Bone marrow (tissue), 2 donors: ENCODE measurements around the gene PXK.
A peak's percentile ranks its signal among the peaks of the same experiment; 100 is the strongest.
"Not testable (repeated sequence)": the region's sequence is repeated elsewhere in the genome, so short reads cannot be mapped to it uniquely, and the experiment has no call there.

ENCODE experiments used
- DNase-seq, 2 donors: peaks; one replicate each; lab custom pipeline; 2025; lab: John Stamatoyannopoulos, UW

PXK gene

DNA sequence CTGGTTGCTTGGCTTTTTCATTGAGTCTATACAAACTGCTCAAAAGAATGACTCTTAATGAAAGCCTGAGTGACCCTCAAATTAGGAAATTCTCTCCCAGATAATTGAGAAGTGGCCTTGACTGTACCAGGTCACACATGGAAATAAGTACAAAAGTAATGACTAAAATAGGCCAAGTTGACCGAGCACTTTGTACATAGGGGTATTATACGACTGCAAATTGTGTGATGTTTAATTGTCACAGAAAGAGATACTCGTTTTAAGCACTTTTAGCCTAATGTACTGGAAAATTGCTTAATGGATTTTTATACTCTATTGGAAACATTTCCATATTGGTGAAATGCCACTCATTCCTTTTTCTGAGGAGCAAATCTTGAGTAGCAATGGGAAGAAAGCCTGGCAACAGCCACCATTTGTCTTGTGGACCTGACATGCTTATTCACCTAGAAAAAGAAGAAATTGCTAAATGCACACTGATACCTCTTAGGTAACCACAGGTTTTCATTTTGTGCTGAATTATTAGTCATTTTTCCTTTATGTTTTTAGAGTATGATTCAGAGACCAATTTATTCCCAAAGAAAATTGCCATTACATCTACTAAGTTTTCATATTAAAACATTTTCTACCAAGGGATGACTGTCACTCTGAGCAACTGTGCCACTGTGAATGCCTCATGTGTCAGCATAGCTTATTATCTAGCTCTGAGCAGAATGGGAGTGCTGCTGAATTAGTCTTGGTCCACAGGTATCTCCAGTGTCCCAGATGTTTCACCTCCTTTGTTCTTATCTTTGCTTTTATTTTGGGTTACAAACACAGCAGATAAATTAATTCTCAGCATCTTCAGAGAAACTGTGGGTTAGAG, 8.9 kb upstream of the PXK start:
- DNase-seq: no peak

GRCh38 chr3:58324391-58325390, 8.0 kb upstream of the PXK start:
- no peak for DNase-seq

DNA sequence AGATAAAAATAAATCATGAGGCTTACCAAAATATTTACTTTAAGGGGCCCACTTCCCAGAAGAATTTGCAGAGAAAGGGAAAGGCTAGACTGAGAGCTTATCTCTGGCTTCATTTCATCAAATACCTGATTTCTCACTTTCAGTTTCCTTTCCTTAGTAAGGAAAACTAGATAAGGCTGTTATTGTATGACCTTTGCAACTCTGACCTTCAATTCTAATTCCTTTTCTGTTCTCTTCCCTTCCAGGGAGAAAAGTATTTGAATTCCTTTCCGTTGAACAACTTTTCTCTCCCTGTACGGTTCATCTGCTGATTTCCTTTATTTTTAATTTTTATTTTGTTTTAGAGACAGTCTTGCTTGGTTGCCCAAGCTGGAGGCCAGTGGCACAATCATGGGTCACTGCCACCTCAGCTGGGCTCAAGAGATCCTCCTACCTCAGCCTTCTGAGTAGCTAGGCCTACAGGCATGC, 7.1 kb upstream of the PXK start:
- no peak for DNase-seq

GRCh38 chr3:58326267-58326900, 6.3 kb upstream of the PXK start:
- no peak for DNase-seq

- DNase-seq: peak in 1 of 2 donors; percentile 7
Measured at GRCh38 chr3:58329150-58329921, 3.4 kb upstream of the PXK start.

DNA sequence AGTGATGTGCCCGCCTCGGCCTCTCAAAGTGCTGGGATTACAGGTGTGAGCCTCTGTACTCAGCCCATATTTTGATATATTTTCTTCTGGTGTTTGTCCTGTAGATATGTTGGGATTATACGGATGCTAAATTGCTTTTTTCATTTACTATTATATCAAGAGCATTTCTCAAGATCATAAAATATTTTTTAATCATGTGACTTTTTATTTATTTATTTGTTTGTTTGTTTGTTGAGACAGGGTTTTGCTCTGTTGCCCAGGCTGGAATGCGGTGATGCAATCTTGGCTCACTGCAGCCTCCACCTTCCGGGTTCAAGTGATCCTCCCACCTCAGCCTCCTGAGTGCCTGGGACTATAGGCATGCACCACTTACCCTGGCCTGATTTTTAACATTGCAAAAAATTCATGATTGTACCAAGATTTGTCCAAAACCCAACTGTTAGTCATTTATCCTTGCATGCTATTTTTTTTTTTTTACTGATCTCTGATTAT, 2.7 kb upstream of the PXK start:
- no peak for DNase-seq

DNA sequence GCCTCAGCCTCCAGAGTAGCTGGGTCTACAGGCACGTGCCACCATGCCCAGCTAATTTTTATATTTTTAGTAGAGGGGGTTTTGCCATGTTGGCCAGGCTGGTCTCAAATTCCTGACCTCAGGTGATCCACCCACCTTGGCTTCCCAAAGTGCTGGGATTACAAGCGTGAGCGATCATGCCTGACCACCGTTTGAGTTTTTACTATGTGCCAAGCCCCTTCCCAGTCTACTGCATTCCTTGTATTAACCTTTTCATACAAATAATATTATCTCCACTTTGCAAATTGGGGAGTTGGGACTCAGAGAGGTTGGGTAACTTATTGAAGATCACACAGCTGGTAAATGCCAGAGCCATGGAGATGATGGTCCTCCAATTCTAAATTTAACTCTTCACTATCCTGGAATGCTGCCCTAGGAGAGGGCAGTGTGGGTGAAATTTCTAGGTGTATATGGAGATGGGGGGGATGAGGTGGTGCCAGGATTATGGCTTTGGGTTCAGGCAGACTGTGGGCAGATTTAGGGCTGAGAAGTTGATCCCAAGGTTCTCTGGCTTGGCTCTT, 1.0 kb upstream of the PXK start:
- no peak for DNase-seq

DNA sequence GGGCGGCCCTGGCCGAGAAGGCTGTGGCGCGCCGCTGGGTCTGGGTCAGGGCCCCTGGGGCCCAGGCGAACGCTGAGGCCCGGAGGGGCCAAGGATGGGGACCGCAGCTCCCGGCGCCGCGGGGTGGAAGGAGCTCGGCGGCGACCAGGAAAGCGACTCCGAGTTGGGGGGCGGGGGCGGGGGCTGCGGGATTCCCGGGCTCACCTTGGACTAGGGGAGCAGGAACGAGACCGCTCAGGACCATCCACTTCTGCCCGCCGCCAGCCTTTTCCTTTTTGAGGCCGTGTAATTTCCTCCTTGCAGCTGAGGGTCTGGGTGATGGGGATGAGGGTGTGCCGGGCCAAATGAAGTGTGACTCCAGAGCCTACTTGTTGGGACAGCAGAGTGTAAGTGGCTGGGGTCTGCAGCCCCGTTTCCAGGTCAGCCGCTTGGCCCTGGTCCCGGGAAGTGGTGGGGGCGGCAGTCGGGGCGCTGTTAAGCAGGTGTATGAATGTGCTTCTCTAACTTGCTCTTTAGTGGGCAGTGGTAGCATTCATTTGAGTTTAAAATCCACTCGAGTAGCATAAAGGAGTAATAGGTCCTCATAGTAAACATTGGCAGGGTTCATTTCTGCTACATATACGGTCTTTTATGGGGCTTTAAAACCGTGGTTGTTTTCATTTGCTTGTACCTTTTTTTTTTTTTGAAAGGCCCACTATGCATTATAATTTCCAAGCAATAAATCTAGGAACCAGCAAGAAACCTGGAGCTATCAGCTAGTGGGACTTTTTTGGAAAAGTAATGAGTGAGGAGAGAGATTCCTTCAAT, 717 bp downstream of the PXK start:
- peak in 1 of 2 donors; percentile 12 for DNase-seq

DNA sequence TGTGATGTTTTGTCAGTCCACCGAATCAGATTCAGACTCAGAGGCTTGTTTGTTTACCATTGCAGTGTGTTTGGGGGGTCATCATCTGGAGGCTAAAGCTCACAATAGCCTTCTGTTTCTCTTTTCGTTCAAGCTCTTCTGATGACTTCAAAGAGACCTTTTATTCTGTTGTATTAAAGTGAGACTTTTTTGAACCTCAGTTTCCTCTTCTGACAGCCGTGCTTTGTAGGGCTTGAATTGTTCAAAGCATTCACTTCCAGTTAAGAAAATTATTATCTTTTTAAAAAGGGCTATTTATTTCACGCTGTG, 1.3 kb downstream of the PXK start:
- DNase-seq: no peak

GRCh38 chr3:58334506-58334884, 1.8 kb downstream of the PXK start:
- DNase-seq: no peak

DNA sequence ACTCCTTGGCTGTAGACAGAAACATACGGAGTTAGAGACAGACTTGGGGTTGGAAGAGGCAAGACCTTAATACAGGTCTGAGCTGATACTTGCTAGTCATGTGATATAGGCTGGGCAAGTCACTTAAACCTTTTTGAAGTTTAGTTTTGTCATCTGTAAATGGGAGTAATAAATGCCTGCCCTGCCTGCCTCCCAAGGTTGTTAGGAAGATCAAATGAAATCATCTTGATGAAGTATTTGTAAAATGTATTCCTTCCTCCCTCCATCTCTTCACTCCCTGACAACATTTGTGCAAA, 2.9 kb downstream of the PXK start:
- no peak for DNase-seq

GRCh38 chr3:58336135-58336882, 3.6 kb downstream of the PXK start:
- DNase-seq: no peak

GRCh38 chr3:58337190-58337589, 4.5 kb downstream of the PXK start:
- no peak for DNase-seq

- DNase-seq: not testable (repeated sequence)
Measured at GRCh38 chr3:58339146-58339545, 6.5 kb downstream of the PXK start.

GRCh38 chr3:58340594-58341244, 8.0 kb downstream of the PXK start:
- no peak for DNase-seq

DNA sequence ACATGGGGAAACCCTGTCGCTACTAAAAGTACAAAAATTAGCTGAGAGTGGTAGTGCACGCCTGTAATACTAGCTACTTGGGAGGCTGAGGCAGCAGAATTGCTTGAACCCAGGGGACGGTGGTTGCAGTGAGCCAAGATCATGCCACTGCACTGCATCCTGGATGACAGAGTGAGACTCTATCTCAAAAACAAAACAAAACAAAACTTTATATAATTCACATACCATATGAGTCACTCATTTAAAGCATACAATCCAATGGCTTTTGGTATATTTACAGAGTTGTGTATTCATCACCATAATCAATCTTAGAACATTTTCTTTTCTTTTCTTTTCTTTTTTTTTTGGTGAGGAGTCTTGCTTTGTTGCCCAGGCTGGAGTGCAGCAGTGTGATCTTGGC, 8.7 kb downstream of the PXK start:
- DNase-seq: no peak

DNA sequence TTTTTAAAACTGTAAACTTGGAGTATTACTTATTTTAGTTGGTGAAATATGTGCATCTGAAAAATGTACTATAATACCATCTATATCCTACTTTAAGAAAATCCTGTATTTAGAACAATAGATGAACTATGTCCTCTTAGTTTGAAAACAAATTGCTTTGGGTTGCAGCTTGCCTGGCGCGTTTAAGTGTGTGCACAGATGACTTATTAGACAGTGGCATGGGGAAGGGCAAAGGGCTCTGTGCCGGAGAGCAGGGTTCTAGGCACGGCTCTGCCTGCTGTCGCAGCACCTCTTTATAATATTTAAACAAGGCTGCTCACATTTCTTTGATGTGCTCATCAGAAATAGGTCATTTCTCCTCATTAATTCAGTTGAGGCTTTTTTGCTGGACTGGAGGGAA, 10.0 kb downstream of the PXK start:
- DNase-seq: no peak

GRCh38 chr3:58345457-58345856, 12.8 kb downstream of the PXK start:
- no peak for DNase-seq

DNA sequence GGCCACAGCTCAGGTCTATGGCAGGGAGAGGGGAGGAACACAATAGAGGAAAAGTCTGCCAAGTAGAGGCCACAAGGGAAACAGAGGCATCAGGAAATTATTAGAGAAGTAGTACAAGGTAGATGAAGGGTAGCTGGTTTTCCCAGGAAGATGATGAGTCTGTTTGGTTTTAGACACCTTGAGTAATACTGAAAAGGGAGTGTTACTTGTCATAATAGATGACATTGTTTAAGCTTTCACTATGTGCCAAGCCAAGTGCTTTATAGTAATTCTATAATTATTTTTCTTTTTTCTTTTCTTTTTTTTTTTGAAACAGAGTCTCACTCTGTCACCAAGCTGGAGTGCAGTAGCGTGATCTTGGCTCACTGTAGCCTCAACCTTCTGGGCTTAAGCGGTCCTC, 13.7 kb downstream of the PXK start:
- DNase-seq: no peak
